Measurements from ENCODE around the gene INS. TPM values are rescaled to one million over a fixed set of nuclear protein-coding genes. Genes with fewer than 3 reads are reported as not detected.

INS gene
- total RNA-seq, 3 donors from 2014 or later = not detected

Other genes starting within 250 kb of the INS start
- not detected for gene TNNT3, start 241.5 kb downstream of the INS start, total RNA-seq
- 100 to 1,000 TPM; 100 to 220 (median 201) TPM for gene MRPL23, start 213.9 kb downstream of the INS start, total RNA-seq
- 1 to 10 TPM in 1 of 3 donors, under 1 TPM in 2; 0.54 to 1.5 (median 0.79) TPM for gene H19, start 163.4 kb downstream of the INS start, total RNA-seq
- gene IGF2, start 21.8 kb downstream of the INS start, total RNA-seq = 10 to 100 TPM in 1 of 3 donors, 1 to 10 TPM in 2; 4.6 to 12.5 (median 5.7) TPM
- not detected for gene TH, start 10.6 kb upstream of the INS start, total RNA-seq
- gene ASCL2, start 109.4 kb upstream of the INS start, total RNA-seq = 1 to 10 TPM; 1.2 to 2.4 (median 1.7) TPM
- 1 to 10 TPM; 1.3 to 2.9 (median 1.8) TPM for gene C11orf21, start 140.7 kb upstream of the INS start, total RNA-seq
- 1 to 10 TPM; 2.9 to 4.6 (median 4.3) TPM for gene TSPAN32, start 140.8 kb upstream of the INS start, total RNA-seq
- 100 to 1,000 TPM; 205 to 227 (median 209) TPM for gene CD81, start 216.1 kb upstream of the INS start, total RNA-seq
- gene TSSC4, start 239.5 kb upstream of the INS start, total RNA-seq = 100 to 1,000 TPM; 119 to 127 (median 122) TPM

Measured in activated T-cell treated with anti-CD3 and anti-CD28 coated beads, Interleukin-2, amount 50 U/mL, for 4 hours (primary cell).